Neural crest cell (in vitro differentiated cells): ENCODE data around the gene PRKCA. TPM values are rescaled to one million over a fixed set of nuclear protein-coding genes. Genes with fewer than 3 reads are reported as not detected.
A peak's percentile ranks its signal among the peaks of the same experiment; 100 is the strongest.

Experiments used
- DNase-seq: peaks from one replicate; pipeline ENCODE4 v3.0.0; 2021; ENCODE audit warnings: low read depth, mixed read lengths, low spot score
- H3K27ac Mint-ChIP-seq: one replicate; pipeline ENCODE4 v1.8.0; 2021; ENCODE audit warnings: mild to moderate bottlenecking, mixed read lengths; ENCODE audit not compliant: unreplicated experiment
- H3K27me3 Mint-ChIP-seq: 2 replicates; pipeline ENCODE4 v1.8.0; 2021; ENCODE audit warnings: low read depth, mild to moderate bottlenecking, mixed read lengths
- H3K36me3 Mint-ChIP-seq: 2 replicates; pipeline ENCODE4 v1.8.0; 2021; ENCODE audit warnings: low read depth, mild to moderate bottlenecking, mixed read lengths
- H3K4me1 Mint-ChIP-seq: 2 replicates; pipeline ENCODE4 v1.8.0; 2021; ENCODE audit warnings: mixed read lengths
- H3K4me3 Mint-ChIP-seq: one replicate; pipeline ENCODE4 v1.8.0; 2021; ENCODE audit warnings: mild to moderate bottlenecking, mixed read lengths
- H3K9me3 Mint-ChIP-seq: 2 replicates; pipeline ENCODE4 v1.8.0; 2021; ENCODE audit warnings: mixed read lengths
- CTCF ChIP-seq: fragments of 200-600 bp; sonication (generic); conservative IDR thresholded peaks from 2 replicates; pipeline ENCODE4 v1.5.0; 2021; ENCODE audit warnings: antibody characterized with exemption, mild to moderate bottlenecking
- total RNA-seq: library from RNA; stranded (reverse); gene quantifications from 2 replicates; pipeline ENCODE4 v1.2.1, GENCODE V29; 2021

PRKCA gene
- total RNA-seq, 1 donor from 2014 or later: 22.7 TPM

GRCh38 chr17:66301367-66301863, 998 bp upstream of the PRKCA start:
- Mint-ChIP-seq H3K9me3 (no peaks in the 10 kb centered on the region), H3K27ac (no peak overlapping the region), H3K27me3 (peaks cover 25% of the 10 kb centered on the region), H3K4me1 (peaks cover 32% of the 10 kb centered on the region), H3K36me3 (no peaks in the 10 kb centered on the region), H3K4me3 (peak overlapping the region; percentile 87)
- DNase-seq: no peak
- TF ChIP-seq CTCF: no peak

- peaks cover 36% of the 10 kb centered on the region for H3K4me1 Mint-ChIP-seq
- peak; percentile 42 for DNase-seq
- H3K27me3 Mint-ChIP-seq: peaks cover 25% of the 10 kb centered on the region
- H3K9me3 Mint-ChIP-seq: no peaks in the 10 kb centered on the region
- H3K4me3 Mint-ChIP-seq: peak overlapping the region; percentile 96
- H3K27ac Mint-ChIP-seq: no peak overlapping the region
- peaks cover 3% of the 10 kb centered on the region for H3K36me3 Mint-ChIP-seq
- no peak for TF ChIP-seq CTCF
Measured at GRCh38 chr17:66302761-66303626, 581 bp downstream of the PRKCA start.

- peaks cover 19% of the 10 kb centered on the region for H3K27me3 Mint-ChIP-seq
Measured at GRCh38 chr17:66304304-66305174, 2.1 kb downstream of the PRKCA start.

DNA sequence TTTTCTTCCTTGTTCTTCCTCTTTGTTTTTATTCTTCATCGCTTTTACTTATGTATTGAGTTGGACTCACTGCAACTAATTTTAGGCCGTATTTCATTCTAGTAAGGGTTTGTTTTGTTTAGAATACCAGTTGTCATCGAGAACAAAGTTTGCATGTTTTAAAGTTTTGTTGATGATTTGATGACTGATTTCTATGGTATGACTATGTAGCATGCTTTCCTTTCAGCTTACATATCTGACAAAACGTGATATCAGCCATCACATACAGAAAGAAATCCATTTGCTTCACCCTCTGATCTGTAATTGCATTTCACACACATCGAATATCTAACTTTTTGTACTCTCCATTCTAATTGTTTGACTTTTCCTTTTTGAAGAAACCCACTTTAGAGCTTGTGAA, 4.0 kb downstream of the PRKCA start:
- no peak for TF ChIP-seq CTCF
- no peaks in the 10 kb centered on the region for H3K9me3 Mint-ChIP-seq
- H3K27me3 Mint-ChIP-seq: peaks cover 6% of the 10 kb centered on the region
- no peak for DNase-seq
- H3K4me1 Mint-ChIP-seq: peaks cover 52% of the 10 kb centered on the region
- H3K4me3 Mint-ChIP-seq: peak overlapping the region; percentile 56
- H3K27ac Mint-ChIP-seq: no peak overlapping the region
- peaks cover 6% of the 10 kb centered on the region for H3K36me3 Mint-ChIP-seq

More at GRCh38 chr17:66304304-66305174, 2.1 kb downstream of the PRKCA start:
- H3K9me3 Mint-ChIP-seq: no peaks in the 10 kb centered on the region
- H3K27ac Mint-ChIP-seq: no peak overlapping the region
- H3K36me3 Mint-ChIP-seq: peaks cover 3% of the 10 kb centered on the region
- TF ChIP-seq CTCF: no peak
- peak overlapping the region; percentile 96 for H3K4me3 Mint-ChIP-seq
- H3K4me1 Mint-ChIP-seq: peaks cover 43% of the 10 kb centered on the region
- no peak for DNase-seq

GRCh38 chr17:66307257-66307656, 4.8 kb downstream of the PRKCA start:
- Mint-ChIP-seq H3K4me3 (no peak overlapping the region), H3K27me3 (peaks cover 3% of the 10 kb centered on the region), H3K27ac (no peak overlapping the region), H3K9me3 (no peaks in the 10 kb centered on the region), H3K36me3 (peaks cover 7% of the 10 kb centered on the region), H3K4me1 (peaks cover 50% of the 10 kb centered on the region)
- no peak for TF ChIP-seq CTCF
- DNase-seq: no peak
